VCaP (cell line): Measurements from ENCODE around the gene FOXI1.

ENCODE experiments used
- H3K27ac ChIP-seq: fragments of 450-650 bp; 2 replicates; pipeline ENCODE4 v1.5.1; 2017
- CTCF ChIP-seq: fragments of 450-650 bp; conservative IDR thresholded peaks from 2 replicates; pipeline ENCODE4 v1.5.1; 2017; ENCODE audit warnings: mild to moderate bottlenecking, moderate library complexity

FOXI1 gene

GRCh38 chr5:170147753-170148264 is 42.1 kb downstream of the FOXI1 start:
- no peak overlapping the region for H3K27ac ChIP-seq
- TF ChIP-seq CTCF, result no peak

GRCh38 chr5:170148430-170149205 is 42.9 kb downstream of the FOXI1 start:
- no peak overlapping the region for H3K27ac ChIP-seq
- TF ChIP-seq CTCF, result no peak

DNA sequence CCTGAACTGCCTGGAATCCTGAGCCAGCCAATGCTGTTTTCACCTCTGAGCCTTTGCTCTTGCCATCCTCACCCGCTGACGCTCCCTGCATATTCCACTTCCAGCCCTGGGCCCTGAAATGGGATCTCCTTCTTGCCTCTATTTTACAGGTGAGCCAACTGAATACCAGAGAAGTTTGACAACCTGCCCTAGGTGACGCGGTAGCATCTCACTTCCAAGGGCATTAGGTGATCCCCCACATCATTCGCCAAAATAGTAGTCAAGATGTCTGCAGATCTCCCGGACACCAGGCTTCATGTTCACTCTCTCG is 43.5 kb downstream of the FOXI1 start:
- H3K27ac ChIP-seq, result no peak overlapping the region
- TF ChIP-seq CTCF, result no peak

GRCh38 chr5:170150713-170151096 is 45.0 kb downstream of the FOXI1 start:
- H3K27ac ChIP-seq, result no peak overlapping the region
- no peak for TF ChIP-seq CTCF

- no peak overlapping the region for H3K27ac ChIP-seq
- TF ChIP-seq CTCF, result no peak
These were observed 45.6 kb downstream of the FOXI1 start for GRCh38 chr5:170151097-170151831.

GRCh38 chr5:170152767-170153166 is 47.1 kb downstream of the FOXI1 start:
- TF ChIP-seq CTCF, result no peak
- H3K27ac ChIP-seq, result no peak overlapping the region

DNA sequence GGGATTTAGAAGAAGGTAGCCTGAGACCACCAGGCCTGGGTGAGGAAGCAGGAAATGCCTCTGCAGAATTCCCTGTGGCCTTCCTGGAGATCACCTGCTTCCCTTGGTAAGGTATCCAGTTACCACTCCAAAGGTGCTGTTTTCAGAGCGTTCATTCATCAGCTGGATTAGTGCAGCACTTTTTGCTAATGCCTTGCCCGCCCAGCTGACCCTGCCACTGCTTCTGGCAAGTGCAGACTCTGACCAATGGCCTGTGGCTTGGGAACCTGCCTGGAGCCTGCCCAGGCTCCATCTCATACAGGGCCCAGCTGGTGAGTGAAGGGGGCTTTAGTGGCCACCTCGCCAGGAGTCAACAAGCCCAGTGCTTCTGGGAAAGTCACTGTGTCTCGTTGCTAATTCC is 48.6 kb downstream of the FOXI1 start:
- TF ChIP-seq CTCF, result no peak
- no peak overlapping the region for H3K27ac ChIP-seq
